Cardiac fibroblast (primary cell): Measurements from ENCODE around the gene SLC40A1.

Experiments used
- DNase-seq, 2 donors: peaks; one replicate each; pipeline versions ENCODE4 v3.0.0 to v3.0.0-alpha.2; 2010; ENCODE audit warnings: low read depth in 2 of 2
- H3K4me3 ChIP-seq, 2 donors: replicated peaks in 1 of 2; 1 replicate in 1 of 2; 2 replicates in 1 of 2; pipeline ENCODE4 v1.5.1; 2011; ENCODE audit warnings: low read depth in 2 of 2, low read length in 2 of 2, mild to moderate bottlenecking in 2 of 2, moderate library complexity in 1 of 2
- TF ChIP-seq, protein P1 (sequence below): IDR thresholded peaks from one replicate; pipeline ENCODE4 v1.5.1; 2011; ENCODE audit warnings: low read depth, mild to moderate bottlenecking, low read length, inconsistent platforms

Gene SLC40A1

DNA sequence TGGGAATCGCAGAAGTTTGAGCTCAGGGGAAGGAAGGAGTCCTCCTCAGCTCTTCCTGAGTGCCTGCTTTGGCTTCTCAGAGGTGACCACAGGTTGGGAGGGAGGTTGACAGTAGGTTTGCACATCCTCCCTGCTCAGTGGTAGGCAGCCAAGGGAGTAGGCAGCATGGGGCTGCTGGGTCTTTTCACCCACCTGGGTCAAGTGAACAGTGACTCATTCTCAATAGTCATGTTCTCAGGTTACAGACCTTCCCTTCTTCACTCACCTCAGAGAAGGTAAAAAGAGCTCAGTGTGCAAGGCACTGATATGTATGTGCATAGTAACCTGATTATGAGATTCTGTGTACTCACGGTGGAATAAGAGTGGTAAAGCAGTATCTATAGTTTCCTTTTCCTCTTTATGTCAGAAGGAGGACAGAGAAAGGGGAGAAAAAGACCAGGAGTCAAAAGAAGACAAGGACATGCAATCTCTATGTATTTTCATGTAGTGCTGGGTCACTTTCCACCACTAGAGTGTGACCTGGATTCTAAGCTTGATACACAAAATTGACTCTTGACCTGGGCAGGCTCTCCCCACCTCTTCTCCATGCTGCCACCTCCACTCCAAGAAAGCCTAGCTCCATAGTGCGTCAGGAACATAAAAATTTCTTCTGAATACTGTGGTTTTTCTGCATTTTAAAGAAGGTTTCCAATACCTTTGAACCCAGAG, 44.2 kb upstream of the SLC40A1 start:
- TF ChIP-seq, protein P1, sequence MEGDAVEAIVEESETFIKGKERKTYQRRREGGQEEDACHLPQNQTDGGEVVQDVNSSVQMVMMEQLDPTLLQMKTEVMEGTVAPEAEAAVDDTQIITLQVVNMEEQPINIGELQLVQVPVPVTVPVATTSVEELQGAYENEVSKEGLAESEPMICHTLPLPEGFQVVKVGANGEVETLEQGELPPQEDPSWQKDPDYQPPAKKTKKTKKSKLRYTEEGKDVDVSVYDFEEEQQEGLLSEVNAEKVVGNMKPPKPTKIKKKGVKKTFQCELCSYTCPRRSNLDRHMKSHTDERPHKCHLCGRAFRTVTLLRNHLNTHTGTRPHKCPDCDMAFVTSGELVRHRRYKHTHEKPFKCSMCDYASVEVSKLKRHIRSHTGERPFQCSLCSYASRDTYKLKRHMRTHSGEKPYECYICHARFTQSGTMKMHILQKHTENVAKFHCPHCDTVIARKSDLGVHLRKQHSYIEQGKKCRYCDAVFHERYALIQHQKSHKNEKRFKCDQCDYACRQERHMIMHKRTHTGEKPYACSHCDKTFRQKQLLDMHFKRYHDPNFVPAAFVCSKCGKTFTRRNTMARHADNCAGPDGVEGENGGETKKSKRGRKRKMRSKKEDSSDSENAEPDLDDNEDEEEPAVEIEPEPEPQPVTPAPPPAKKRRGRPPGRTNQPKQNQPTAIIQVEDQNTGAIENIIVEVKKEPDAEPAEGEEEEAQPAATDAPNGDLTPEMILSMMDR = no peak
- DNase-seq = no peak
- H3K4me3 ChIP-seq = no peak overlapping the region

DNA sequence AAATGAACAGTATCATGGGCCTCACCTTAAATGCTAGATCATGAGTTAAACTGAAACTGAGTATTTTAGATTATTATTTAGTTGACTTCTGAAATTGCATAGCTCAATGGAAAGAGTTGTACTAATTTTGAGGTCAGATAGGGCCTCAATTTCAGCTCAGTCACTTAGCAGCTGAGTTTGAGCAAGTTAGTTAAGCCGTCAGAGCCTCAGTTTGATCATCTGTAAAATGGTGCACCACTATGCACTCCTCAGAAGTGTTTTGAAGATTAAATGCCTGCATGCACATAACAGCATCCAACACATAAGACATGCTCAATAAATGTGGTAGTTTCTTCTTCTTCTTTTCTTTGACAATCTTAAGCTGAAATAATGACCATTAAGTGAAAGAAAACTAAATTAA, 42.5 kb upstream of the SLC40A1 start:
- DNase-seq = no peak
- H3K4me3 ChIP-seq = no peak overlapping the region
- TF ChIP-seq, protein P1 = no peak

DNA sequence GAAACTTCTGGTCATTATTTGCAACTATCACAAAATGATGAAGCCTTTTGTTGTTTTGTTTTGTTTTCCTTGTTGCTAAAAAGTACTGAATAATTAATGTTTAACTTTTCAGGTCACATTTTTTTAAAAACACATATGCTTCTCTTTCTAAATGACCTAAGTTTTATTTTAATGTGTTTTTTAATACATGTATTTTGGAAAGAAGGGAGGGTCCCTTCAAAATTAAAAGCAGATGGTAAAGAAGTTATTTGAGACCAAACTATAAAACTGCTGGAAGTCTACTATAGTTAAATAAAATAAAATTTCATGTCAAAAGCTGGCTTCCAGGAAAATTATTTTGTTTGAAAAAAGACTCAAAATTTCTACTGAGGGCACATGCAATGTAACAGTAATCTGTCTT, 41.2 kb upstream of the SLC40A1 start:
- TF ChIP-seq, protein P1 = no peak
- no peak overlapping the region for H3K4me3 ChIP-seq
- no peak for DNase-seq

DNA sequence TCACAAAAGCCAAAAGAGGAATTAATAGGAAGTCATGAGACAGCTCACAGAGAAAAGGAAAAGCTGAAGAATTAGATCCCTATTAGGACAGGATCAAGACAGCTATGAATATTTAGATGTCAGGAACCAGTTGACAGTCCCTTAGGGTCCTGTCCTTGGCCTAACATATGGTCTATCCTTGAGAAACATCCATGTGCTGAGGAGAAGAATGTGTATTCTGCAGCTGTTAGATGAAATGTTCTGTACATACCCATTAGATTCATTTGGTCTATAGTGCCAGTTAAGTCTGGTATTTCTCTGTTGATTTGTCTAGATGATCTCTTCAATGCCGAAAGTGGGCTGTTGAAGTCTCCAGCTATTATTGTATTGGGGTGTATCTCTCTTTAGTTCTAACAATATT, 37.6 kb upstream of the SLC40A1 start:
- no peak for DNase-seq
- H3K4me3 ChIP-seq = no peak overlapping the region
- TF ChIP-seq, protein P1 = no peak

DNA sequence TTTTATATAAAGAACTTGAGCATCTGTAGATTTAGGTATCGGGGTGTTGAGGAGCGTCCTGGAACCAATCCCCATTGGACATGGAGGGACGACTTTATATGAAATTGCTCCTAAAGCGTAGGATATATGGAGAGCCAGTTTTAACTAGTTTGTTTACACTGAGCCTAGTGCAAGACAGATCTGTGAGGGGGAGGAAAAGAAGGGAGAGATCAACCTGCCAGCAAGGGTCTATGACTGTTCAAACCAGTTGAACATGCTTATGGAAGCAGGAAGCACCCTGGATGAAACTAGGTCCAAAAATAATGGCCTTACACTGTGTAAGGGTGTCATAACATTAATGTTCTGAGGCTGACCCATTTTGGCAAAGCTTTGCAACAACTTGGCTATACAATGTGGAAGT, 34.0 kb upstream of the SLC40A1 start:
- no peak overlapping the region for H3K4me3 ChIP-seq
- DNase-seq = no peak
- TF ChIP-seq, protein P1 = no peak

DNA sequence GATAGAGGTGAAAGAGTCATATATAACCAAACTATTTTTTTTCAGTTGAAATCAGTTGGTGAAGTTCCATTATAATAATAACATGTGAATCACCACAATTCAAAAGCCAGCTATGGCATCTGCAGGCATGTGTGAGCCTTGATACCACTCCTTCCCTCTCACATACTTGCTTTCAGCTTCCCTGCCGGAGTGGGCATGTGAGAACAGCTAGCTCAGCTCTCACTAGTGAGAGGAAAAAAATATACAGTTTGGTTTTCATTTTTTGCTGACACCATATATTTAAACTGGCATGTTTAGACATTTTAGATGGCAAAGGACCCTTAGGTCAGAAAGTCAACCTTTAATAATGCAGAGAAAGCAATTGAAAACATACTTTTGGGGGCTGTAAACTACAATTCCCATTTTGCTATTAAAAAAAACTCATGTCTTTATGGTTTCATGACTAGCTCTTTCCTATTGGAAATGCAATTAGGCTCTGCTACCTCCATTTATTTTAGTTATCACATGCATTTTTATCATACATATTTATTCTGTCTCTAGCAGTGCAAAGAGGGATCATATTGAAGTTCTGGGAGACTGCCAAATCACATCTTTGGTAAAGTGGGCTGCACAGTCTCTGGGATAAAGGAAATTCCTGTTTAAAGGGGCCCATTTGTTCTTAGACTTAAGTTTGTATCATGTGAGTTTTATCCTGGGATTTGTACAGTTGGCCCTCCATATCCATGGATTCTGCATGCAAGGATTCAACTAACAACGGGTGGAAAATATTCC, 33.2 kb upstream of the SLC40A1 start:
- no peak overlapping the region for H3K4me3 ChIP-seq
- TF ChIP-seq, protein P1 = no peak
- peak; percentile 62 to 75 for DNase-seq
